ENCODE results near the gene GRIN2A. TPM values are rescaled to one million over a fixed set of nuclear protein-coding genes. Genes with fewer than 3 reads are reported as not detected.

The GRIN2A gene
- total RNA-seq, 1 donor from 2014 or later: not detected

GRCh38 chr16:9846362-9847099 lies 335.7 kb downstream of the GRIN2A start:
- H3K4me3 ChIP-seq (ENCODE audit: low read depth, low read length): no peak overlapping the region
- no peak for TF ChIP-seq CTCF (conservative IDR thresholded peaks at IDR 0.05; ENCODE audit: low read depth, low read length)
- no peak for DNase-seq (ENCODE audit: low read depth)

- H3K4me3 ChIP-seq (ENCODE audit: low read depth, low read length): no peak overlapping the region
- TF ChIP-seq CTCF (conservative IDR thresholded peaks at IDR 0.05; ENCODE audit: low read depth, low read length): no peak
- DNase-seq (ENCODE audit: low read depth): no peak
Measured at GRCh38 chr16:9845661-9846361, 336.4 kb downstream of the GRIN2A start.

- TF ChIP-seq CTCF (conservative IDR thresholded peaks at IDR 0.05; ENCODE audit: low read depth, low read length): no peak
- H3K4me3 ChIP-seq (ENCODE audit: low read depth, low read length): no peak overlapping the region
- no peak for DNase-seq (ENCODE audit: low read depth)
Measured at GRCh38 chr16:9844361-9844760, 337.9 kb downstream of the GRIN2A start.

- DNase-seq (ENCODE audit: low read depth): no peak
- no peak for TF ChIP-seq CTCF (conservative IDR thresholded peaks at IDR 0.05; ENCODE audit: low read depth, low read length)
- H3K4me3 ChIP-seq (ENCODE audit: low read depth, low read length): no peak overlapping the region
Measured at GRCh38 chr16:9843424-9844018, 338.7 kb downstream of the GRIN2A start.

- no peak for TF ChIP-seq CTCF (conservative IDR thresholded peaks at IDR 0.05; ENCODE audit: low read depth, low read length)
- no peak for DNase-seq (ENCODE audit: low read depth)
- H3K4me3 ChIP-seq (ENCODE audit: low read depth, low read length): no peak overlapping the region
Measured at GRCh38 chr16:9840761-9841665, 341.2 kb downstream of the GRIN2A start.

- no peak for DNase-seq (ENCODE audit: low read depth)
- H3K4me3 ChIP-seq (ENCODE audit: low read depth, low read length): no peak overlapping the region
- no peak for TF ChIP-seq CTCF (conservative IDR thresholded peaks at IDR 0.05; ENCODE audit: low read depth, low read length)
Measured at GRCh38 chr16:9837481-9837880, 344.7 kb downstream of the GRIN2A start.
